WI38 (cell line): ENCODE measurements around the gene UPF2.
A peak's percentile ranks its signal among the peaks of the same experiment; 100 is the strongest.

ENCODE experiments used
- H3K4me3 ChIP-seq: 2 replicates; pipeline ENCODE4 v1.5.1; 2011; ENCODE audit warnings: low read depth, mild to moderate bottlenecking, control low read depth, low read length
- TF ChIP-seq, protein P1 (sequence below): IDR thresholded peaks from 2 replicates; pipeline ENCODE4 v1.5.1; 2012; ENCODE audit warnings: low read depth, mild to moderate bottlenecking, control low read depth, low read length

UPF2 gene, protein sequence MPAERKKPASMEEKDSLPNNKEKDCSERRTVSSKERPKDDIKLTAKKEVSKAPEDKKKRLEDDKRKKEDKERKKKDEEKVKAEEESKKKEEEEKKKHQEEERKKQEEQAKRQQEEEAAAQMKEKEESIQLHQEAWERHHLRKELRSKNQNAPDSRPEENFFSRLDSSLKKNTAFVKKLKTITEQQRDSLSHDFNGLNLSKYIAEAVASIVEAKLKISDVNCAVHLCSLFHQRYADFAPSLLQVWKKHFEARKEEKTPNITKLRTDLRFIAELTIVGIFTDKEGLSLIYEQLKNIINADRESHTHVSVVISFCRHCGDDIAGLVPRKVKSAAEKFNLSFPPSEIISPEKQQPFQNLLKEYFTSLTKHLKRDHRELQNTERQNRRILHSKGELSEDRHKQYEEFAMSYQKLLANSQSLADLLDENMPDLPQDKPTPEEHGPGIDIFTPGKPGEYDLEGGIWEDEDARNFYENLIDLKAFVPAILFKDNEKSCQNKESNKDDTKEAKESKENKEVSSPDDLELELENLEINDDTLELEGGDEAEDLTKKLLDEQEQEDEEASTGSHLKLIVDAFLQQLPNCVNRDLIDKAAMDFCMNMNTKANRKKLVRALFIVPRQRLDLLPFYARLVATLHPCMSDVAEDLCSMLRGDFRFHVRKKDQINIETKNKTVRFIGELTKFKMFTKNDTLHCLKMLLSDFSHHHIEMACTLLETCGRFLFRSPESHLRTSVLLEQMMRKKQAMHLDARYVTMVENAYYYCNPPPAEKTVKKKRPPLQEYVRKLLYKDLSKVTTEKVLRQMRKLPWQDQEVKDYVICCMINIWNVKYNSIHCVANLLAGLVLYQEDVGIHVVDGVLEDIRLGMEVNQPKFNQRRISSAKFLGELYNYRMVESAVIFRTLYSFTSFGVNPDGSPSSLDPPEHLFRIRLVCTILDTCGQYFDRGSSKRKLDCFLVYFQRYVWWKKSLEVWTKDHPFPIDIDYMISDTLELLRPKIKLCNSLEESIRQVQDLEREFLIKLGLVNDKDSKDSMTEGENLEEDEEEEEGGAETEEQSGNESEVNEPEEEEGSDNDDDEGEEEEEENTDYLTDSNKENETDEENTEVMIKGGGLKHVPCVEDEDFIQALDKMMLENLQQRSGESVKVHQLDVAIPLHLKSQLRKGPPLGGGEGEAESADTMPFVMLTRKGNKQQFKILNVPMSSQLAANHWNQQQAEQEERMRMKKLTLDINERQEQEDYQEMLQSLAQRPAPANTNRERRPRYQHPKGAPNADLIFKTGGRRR

DNA sequence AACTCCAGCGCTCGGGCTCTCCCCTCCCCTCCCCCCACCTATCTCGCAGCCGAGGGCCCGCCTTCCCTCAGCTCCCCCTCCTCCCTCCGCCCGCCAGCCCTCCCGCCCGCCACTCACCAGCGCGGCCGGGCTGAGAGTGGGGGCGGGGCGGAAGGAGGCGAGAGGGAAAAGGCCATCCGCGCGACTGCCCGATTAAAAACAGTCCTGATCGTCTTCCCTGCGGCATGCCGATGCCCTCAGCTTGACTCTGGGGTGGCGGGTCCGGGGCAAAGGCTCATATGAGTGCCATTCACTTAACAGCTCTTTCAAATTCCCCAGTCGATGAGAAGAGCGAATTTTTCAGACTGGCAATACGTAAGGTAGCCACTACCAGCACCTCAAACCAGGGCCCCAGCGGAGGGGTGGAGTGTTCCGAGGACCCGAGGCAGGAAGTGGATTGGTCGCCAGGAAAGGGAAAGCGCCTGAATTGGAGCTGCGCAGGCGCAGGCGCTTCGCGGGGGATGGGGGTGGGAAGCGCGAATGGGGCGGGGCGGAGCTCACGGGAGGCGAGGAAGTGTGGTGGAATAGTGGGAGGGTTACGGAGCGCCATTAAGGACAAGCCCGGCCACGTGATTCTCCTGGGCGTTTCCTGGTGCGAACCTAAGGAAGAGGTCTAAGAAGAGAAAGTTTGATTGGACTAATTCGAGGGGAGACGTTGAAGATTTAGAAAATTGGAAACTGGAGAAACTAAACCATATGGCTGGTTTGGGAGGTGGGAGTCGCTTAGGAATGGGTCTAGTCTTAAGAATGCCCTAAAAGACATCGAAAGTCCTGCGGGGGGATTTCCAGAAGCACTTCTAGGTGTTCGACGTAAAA is at the start of gene UPF2:
Gene UPF2 (minus strand): TSS at position 13 of the 855 bp plus-strand sequence. CDS start 7,386 bp downstream, outside the sequence.
- TF ChIP-seq, protein P1, sequence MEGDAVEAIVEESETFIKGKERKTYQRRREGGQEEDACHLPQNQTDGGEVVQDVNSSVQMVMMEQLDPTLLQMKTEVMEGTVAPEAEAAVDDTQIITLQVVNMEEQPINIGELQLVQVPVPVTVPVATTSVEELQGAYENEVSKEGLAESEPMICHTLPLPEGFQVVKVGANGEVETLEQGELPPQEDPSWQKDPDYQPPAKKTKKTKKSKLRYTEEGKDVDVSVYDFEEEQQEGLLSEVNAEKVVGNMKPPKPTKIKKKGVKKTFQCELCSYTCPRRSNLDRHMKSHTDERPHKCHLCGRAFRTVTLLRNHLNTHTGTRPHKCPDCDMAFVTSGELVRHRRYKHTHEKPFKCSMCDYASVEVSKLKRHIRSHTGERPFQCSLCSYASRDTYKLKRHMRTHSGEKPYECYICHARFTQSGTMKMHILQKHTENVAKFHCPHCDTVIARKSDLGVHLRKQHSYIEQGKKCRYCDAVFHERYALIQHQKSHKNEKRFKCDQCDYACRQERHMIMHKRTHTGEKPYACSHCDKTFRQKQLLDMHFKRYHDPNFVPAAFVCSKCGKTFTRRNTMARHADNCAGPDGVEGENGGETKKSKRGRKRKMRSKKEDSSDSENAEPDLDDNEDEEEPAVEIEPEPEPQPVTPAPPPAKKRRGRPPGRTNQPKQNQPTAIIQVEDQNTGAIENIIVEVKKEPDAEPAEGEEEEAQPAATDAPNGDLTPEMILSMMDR: no peak

DNA sequence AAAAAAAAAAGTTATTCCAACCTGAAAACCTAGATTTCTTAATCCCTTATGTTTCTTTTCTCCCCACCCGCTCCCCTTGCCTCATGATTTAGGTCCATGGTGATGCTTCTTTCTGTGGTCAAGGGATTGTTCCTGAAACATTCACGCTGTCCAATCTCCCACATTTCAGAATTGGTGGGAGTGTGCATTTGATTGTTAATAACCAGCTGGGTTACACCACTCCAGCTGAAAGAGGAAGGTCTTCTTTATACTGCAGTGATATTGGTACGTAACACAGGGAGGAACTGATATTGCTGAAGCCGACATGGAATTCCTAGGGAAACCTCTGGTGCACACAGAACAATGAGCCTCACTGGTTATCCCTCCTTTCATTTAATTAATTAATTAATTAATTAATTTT is 48.8 kb upstream of the UPF2 start:
- H3K4me3 ChIP-seq: no peak overlapping the region
- TF ChIP-seq, protein P1: no peak

More for the DNA sequence above, at the start of gene UPF2:
- H3K4me3 ChIP-seq: peak within 1 kb of the TSS; percentile 95

GRCh38 chr10:12088919-12089318 is 46.3 kb upstream of the UPF2 start:
- TF ChIP-seq, protein P1: no peak
- H3K4me3 ChIP-seq: no peak overlapping the region

DNA sequence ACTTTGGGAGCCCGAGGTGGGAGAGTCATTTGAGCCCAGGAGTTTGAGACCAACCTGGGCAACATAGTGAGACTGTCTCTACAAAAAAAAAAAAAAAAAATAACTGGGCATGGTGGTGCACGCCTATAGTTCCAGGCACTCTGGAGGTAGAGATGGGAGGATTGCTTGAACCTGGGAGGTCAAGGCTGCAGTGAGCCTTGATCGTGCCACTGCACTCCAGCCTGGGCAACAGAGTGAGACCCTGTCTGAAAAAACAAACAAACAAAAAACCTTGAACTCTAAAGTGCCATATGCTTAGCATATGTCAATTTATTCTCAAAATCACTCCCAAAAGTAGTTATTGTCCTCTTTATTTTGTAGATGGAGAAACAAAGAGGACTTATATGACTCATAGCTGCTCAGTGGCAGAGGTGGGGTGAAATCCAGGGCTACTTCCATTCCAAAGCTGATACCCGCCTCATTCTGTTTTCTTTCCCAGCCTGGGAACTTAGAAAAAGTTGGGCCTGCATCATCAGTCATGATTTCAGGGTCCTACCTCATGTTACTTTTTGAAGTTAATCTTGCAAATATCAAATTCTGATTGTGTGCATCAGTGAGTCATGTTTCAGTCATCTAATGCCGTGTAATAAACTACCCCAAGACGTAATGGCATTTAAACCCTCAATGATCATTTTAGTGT is 39.4 kb upstream of the UPF2 start:
- H3K4me3 ChIP-seq: no peak overlapping the region
- TF ChIP-seq, protein P1: no peak

GRCh38 chr10:12081470-12081869 is 38.9 kb upstream of the UPF2 start:
- TF ChIP-seq, protein P1: no peak
- H3K4me3 ChIP-seq: no peak overlapping the region
